Astrocyte (in vitro differentiated cells and primary cell): ENCODE results near the gene TBC1D16.

Experiments
- CTCF ChIP-seq: IDR thresholded peaks from 2 replicates; pipeline ENCODE4 v1.5.1; 2011; ENCODE audit warnings: low read depth, mild to moderate bottlenecking, inconsistent platforms, low read length, moderate library complexity; ENCODE audit not compliant: insufficient read depth
- EZH2 ChIP-seq: IDR thresholded peaks from 2 replicates; pipeline ENCODE4 v1.6.1; 2012; ENCODE audit warnings: mild to moderate bottlenecking, low read length, inconsistent platforms; ENCODE audit not compliant: insufficient read depth

GRCh38 chr17:79984877-79985276, 50.8 kb downstream of the TBC1D16 start:
- no peak for TF ChIP-seq CTCF
- no peak for TF ChIP-seq EZH2
